GM13976 (cell line): Measurements from ENCODE around the gene VCL.

Experiments
- DNase-seq: peaks from one replicate; pipeline ENCODE4 v3.0.0; 2012; ENCODE audit warnings: low spot score
- in situ Hi-C: fragments of 300-500 bp; cut with MboI; formaldehyde crosslinking; loops from one replicate; pipeline ENCODE4 v1.12.0; 2022; ENCODE audit warnings: low sequenced_read_pairs, mixed read lengths, inconsistent platforms; ENCODE audit not compliant: unreplicated experiment
- TF ChIP-seq, protein P1 (sequence below): IDR thresholded peaks from 2 replicates; pipeline ENCODE4 v1.5.1; 2012; ENCODE audit warnings: borderline replicate concordance, mild to moderate bottlenecking; ENCODE audit not compliant: insufficient read depth; ENCODE audit errors: extremely low read depth, missing control alignments, control extremely low read depth

The VCL gene

DNA sequence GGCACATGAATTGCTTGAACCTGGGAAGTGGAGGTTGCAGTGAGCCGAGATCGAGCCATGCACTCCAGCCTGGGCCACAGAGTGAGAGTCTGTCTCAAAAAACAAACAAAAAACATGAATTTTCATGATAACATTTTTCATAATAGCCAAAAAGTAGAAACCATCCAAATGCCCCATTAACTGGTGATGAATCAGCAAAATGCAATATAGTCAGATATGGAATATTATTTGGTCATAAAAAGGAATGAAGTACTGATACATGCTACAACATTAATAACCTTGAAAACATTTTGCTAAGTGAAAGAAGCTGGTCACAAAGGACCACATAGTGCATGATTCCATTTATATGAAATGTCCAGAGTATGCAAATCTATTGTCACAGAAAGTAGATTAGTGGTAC is 24.5 kb upstream of the VCL start:
- DNase-seq: no peak
- TF ChIP-seq, protein P1, sequence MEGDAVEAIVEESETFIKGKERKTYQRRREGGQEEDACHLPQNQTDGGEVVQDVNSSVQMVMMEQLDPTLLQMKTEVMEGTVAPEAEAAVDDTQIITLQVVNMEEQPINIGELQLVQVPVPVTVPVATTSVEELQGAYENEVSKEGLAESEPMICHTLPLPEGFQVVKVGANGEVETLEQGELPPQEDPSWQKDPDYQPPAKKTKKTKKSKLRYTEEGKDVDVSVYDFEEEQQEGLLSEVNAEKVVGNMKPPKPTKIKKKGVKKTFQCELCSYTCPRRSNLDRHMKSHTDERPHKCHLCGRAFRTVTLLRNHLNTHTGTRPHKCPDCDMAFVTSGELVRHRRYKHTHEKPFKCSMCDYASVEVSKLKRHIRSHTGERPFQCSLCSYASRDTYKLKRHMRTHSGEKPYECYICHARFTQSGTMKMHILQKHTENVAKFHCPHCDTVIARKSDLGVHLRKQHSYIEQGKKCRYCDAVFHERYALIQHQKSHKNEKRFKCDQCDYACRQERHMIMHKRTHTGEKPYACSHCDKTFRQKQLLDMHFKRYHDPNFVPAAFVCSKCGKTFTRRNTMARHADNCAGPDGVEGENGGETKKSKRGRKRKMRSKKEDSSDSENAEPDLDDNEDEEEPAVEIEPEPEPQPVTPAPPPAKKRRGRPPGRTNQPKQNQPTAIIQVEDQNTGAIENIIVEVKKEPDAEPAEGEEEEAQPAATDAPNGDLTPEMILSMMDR: no peak
- in situ Hi-C loops: no loop called here

DNA sequence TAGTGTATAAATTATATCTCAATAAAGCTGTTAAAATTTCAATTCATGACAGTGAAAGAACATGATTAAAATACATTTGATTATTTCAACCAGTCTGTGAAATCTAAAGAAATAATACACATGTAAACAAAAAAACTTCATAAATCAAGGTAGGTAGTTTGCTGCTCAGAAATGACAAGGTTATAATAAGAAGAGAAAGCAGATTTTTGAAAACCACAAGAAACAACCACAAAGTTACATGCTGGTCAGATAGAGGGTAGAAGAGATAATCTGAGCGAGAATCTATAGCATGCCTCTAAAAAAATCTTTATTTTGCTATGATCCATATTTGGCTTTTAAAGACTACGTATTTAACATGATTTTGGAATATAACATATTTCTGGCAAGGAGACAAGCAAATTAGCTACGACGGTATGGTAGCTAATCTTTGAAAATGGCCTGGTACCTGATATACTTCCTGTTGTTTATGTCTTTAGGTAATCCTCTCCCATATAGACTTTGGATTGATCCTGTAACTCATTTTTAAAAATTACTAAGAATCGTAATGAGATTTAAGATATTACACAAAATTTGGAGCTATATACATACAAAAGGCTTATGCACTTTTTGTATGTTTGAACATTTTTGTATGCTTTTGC is 23.5 kb upstream of the VCL start:
- DNase-seq: no peak
- TF ChIP-seq, protein P1: no peak
- in situ Hi-C loops: no loop called here

DNA sequence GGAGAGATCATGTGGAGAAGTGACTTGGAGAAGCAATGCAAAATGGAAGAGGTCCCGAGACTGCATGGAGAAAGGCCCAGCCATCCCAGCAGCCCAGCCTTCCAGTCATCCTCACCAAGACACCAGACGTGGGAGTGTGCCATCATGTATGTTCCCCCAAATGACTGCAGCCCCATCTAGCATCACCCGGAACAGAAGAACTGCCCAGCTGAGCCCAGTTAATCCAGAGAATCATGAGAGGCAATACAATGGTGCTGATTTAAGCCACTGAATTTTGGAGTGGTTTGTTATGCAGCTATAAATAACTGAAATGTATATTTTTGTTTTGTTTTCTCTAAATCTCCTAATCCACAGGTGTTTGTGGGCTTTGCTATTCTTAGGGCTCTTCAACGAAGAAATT is 22.5 kb upstream of the VCL start:
- TF ChIP-seq, protein P1: no peak
- DNase-seq: no peak
- in situ Hi-C loops: no loop called here

DNA sequence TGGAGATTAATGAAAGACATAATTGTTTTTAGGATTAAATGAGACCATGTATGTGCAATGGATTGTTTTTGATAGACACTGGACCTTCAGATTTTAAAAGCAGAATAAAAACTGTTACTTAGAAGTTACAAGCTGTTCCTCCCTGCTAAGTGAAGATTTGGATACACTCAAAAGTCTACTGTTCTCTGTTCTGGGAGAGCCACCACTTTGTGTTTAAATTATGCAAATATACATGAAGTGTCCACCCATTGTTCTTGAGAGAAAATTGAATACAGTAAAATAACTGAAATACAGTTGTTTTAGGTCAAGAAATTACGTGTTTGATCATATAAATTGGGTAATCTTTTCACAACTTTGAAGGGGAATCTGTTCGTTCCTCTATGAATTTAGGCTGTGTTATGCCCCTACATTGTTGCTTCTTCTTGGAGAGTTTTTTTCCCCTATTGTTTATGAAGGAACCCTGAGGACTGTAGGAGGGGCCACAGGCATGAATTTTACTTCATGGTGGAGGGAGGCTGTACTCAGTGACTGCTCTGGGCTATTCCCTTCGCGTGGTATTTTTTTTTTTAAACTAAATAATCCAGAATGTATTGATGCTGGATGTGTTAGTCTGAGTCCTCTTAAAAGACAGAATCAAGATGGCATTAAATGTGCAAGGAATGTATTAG is 18.6 kb upstream of the VCL start:
- in situ Hi-C loops: no loop called here
- DNase-seq: no peak
- TF ChIP-seq, protein P1: no peak

DNA sequence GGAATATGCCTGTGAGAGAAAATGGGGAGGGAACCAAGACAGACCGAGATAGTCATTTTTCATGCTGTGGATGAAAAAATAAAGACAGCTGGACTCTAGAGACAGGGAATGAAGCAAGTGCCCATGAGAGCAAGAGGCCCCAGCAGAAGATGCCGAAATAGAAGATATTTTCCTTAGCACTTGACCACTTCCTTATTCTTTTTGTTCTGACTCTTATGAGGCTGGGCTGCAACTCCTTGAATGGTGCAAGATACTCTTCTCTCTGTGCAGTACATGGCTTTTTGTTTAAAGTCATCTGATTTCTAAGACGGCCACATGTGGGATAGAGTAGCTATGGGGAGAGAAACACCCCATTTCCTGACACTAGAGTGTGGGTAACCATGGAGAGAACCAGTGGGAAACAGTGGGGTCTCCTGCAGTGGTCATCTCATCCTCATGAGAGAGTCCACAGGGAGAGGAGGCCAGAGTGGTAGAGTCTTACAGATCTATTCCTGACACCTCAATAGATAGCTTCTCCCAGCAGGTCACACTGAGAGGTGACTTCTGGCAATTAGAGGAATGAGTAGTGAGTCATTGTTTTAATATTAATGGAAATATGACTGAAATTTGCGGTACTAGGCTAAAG is 18.0 kb upstream of the VCL start:
- in situ Hi-C loops: no loop called here
- TF ChIP-seq, protein P1: no peak
- no peak for DNase-seq

DNA sequence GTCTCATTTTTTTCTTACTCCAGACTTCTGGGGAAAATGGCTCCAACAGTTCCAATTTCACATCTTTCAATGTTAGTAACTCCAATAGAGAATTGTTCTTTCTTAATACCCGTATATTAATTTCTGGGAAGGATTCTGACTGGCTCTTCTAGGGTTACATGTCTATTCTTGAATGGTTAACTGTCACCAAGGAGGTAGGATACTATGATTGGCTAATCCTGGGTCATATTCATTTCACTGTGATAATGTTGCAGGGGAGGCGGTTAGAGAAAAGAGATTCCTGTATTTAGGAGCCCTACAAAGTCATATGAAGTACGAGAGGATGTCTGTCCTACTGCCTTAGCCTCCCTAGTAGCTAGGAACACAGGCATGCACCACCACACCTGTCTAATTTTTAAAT is 16.1 kb upstream of the VCL start:
- no peak for DNase-seq

More for the DNA sequence above, 16.1 kb upstream of the VCL start:
- in situ Hi-C loops: no loop called here
- TF ChIP-seq, protein P1: no peak
